Esophagus muscularis mucosa (tissue), 3 donors: ENCODE measurements around the gene SYT11.

ENCODE experiments used
- POLR2A ChIP-seq: fragments of 450-650 bp; IDR thresholded peaks from one replicate; pipeline ENCODE4 v1.6.1; 2017; ENCODE audit warnings: antibody characterized with exemption, moderate library complexity, mild to moderate bottlenecking, low read depth
- TF ChIP-seq, protein P1 (sequence below), 3 experiments: fragments of 200-600 bp in 2 of 3; fragments of 450-650 bp in 1 of 3; sonication (generic) in 2 of 3; IDR thresholded peaks; one replicate each; pipeline ENCODE4 v1.5.1; 2017 to 2019; ENCODE audit warnings: antibody characterized with exemption in 3 of 3, mild to moderate bottlenecking in 2 of 3, moderate library complexity in 1 of 3

DNA sequence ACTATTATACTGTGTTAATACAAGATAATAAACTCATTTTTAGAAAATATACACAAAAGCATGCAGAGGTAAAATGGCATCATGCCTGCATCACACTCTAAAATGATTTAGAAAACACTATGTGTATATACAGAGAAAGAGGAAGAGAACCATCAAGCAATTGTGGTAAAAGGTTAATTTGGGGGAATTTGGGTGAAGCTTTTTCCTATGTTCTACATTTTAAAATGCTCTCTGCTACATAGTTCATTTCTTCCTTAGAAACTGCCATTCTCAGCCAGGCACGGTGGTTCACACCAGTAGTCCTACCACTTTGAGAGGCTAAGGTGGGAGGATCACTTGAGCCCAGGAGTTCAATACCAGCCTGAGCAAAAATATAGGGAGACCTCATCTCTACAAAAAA, 46.5 kb upstream of the SYT11 start:
- TF ChIP-seq, protein P1, sequence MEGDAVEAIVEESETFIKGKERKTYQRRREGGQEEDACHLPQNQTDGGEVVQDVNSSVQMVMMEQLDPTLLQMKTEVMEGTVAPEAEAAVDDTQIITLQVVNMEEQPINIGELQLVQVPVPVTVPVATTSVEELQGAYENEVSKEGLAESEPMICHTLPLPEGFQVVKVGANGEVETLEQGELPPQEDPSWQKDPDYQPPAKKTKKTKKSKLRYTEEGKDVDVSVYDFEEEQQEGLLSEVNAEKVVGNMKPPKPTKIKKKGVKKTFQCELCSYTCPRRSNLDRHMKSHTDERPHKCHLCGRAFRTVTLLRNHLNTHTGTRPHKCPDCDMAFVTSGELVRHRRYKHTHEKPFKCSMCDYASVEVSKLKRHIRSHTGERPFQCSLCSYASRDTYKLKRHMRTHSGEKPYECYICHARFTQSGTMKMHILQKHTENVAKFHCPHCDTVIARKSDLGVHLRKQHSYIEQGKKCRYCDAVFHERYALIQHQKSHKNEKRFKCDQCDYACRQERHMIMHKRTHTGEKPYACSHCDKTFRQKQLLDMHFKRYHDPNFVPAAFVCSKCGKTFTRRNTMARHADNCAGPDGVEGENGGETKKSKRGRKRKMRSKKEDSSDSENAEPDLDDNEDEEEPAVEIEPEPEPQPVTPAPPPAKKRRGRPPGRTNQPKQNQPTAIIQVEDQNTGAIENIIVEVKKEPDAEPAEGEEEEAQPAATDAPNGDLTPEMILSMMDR (IDR thresholded peaks at IDR 0.05), result no peak
- no peak for TF ChIP-seq POLR2A
